ENCODE data around the gene OAT.
"Not testable (repeated sequence)": the region's sequence is repeated elsewhere in the genome, so short reads cannot be mapped to it uniquely, and the experiment has no call there.

The OAT gene

GRCh38 chr10:124449170-124450011 lies 30.7 kb upstream of the OAT start:
- peak overlapping the region; percentile 2 to 51 (median 31) for H3K4me3 ChIP-seq

GRCh38 chr10:124448696-124449169 lies 30.0 kb upstream of the OAT start:
- no peak overlapping the region for H3K27ac ChIP-seq
- H3K4me3 ChIP-seq, result peak overlapping the region in 2 of 7 experiments; percentile 34 to 43

More at GRCh38 chr10:124449170-124450011, 30.7 kb upstream of the OAT start:
- H3K27ac ChIP-seq, result no peak overlapping the region

GRCh38 chr10:124447751-124448466 lies 29.2 kb upstream of the OAT start:
- Histone ChIP-seq H3K4me3 (peak overlapping the region in 3 of 7 experiments; percentile 11 to 34 (median 12)), H3K27ac (no peak overlapping the region)

- peak overlapping the region in 3 of 7 experiments; percentile 8 to 34 (median 11) for H3K4me3 ChIP-seq
- no peak overlapping the region for H3K27ac ChIP-seq
These were observed 28.4 kb upstream of the OAT start for GRCh38 chr10:124446830-124447750.

GRCh38 chr10:124441694-124442093 lies 23.0 kb upstream of the OAT start:
- H3K4me3 ChIP-seq, H3K27ac ChIP-seq: not testable (repeated sequence)

GRCh38 chr10:124436191-124436638 lies 17.5 kb upstream of the OAT start:
- Histone ChIP-seq H3K4me3 (no peak overlapping the region), H3K27ac (no peak overlapping the region)

GRCh38 chr10:124435683-124436082 lies 17.0 kb upstream of the OAT start:
- not testable (repeated sequence) for H3K4me3 ChIP-seq, H3K27ac ChIP-seq

- no peak overlapping the region for H3K4me3 ChIP-seq
- no peak overlapping the region for H3K27ac ChIP-seq
These were observed 14.7 kb upstream of the OAT start for GRCh38 chr10:124433461-124433860.

- Histone ChIP-seq H3K4me3 (no peak overlapping the region), H3K27ac (no peak overlapping the region)
These were observed 11.4 kb upstream of the OAT start for GRCh38 chr10:124430077-124430476.

GRCh38 chr10:124429576-124429975 lies 10.9 kb upstream of the OAT start:
- H3K4me3 ChIP-seq, result no peak overlapping the region
- no peak overlapping the region for H3K27ac ChIP-seq

GRCh38 chr10:124428207-124428777 lies 9.6 kb upstream of the OAT start:
- Histone ChIP-seq H3K4me3 (no peak overlapping the region), H3K27ac (no peak overlapping the region)

- no peak overlapping the region for H3K4me3 ChIP-seq
These were observed 6.7 kb upstream of the OAT start for GRCh38 chr10:124425227-124425962.

GRCh38 chr10:124423813-124424212 lies 5.1 kb upstream of the OAT start:
- Histone ChIP-seq H3K4me3 (no peak overlapping the region), H3K27ac (no peak overlapping the region)

More at GRCh38 chr10:124425227-124425962, 6.7 kb upstream of the OAT start:
- no peak overlapping the region for H3K27ac ChIP-seq

- H3K4me3 ChIP-seq, result no peak overlapping the region
- no peak overlapping the region for H3K27ac ChIP-seq
These were observed 4.0 kb upstream of the OAT start for GRCh38 chr10:124422742-124423141.

GRCh38 chr10:124420254-124420653 lies 1.5 kb upstream of the OAT start:
- H3K4me3 ChIP-seq, result no peak overlapping the region
- no peak overlapping the region for H3K27ac ChIP-seq

- peak overlapping the region in 2 of 7 experiments; percentile 96 to 99 for H3K4me3 ChIP-seq
- H3K27ac ChIP-seq, result no peak overlapping the region
These were observed 912 bp upstream of the OAT start for GRCh38 chr10:124419635-124420034.

- Histone ChIP-seq H3K4me3 (peak overlapping the region; percentile 67 to 99 (median 96)), H3K27ac (peak overlapping the region; percentile 40 to 97 (median 88))
These were observed 613 bp downstream of the OAT start for GRCh38 chr10:124417895-124418725.

- Histone ChIP-seq H3K4me3 (no peak overlapping the region), H3K27ac (no peak overlapping the region)
These were observed 2.0 kb downstream of the OAT start for GRCh38 chr10:124416733-124417132.
